NCI-H226 (cell line): Measurements from ENCODE around the gene MGAT5.

Source experiments
- DNase-seq: peaks from one replicate; pipeline ENCODE4 v3.0.0-alpha.2; 2015

The MGAT5 gene

GRCh38 chr2:134372141-134372540 lies 118.3 kb downstream of the MGAT5 start:
- DNase-seq, result peak; percentile 89

- DNase-seq, result peak; percentile 83
Measured at GRCh38 chr2:134372611-134373131, 118.8 kb downstream of the MGAT5 start.

- peak; percentile 79 for DNase-seq
Measured at GRCh38 chr2:134375935-134376334, 122.1 kb downstream of the MGAT5 start.

- DNase-seq, result peak; percentile 16
Measured at GRCh38 chr2:134377730-134378129, 123.9 kb downstream of the MGAT5 start.

GRCh38 chr2:134379293-134379692 lies 125.4 kb downstream of the MGAT5 start:
- DNase-seq, result no peak

- no peak for DNase-seq
Measured at GRCh38 chr2:134379722-134380121, 125.8 kb downstream of the MGAT5 start.

- no peak for DNase-seq
Measured at GRCh38 chr2:134381141-134381540, 127.3 kb downstream of the MGAT5 start.

- no peak for DNase-seq
Measured at GRCh38 chr2:134384131-134384530, 130.3 kb downstream of the MGAT5 start.

GRCh38 chr2:134385195-134385594 lies 131.3 kb downstream of the MGAT5 start:
- no peak for DNase-seq

GRCh38 chr2:134386310-134386709 lies 132.4 kb downstream of the MGAT5 start:
- DNase-seq, result no peak

GRCh38 chr2:134389381-134389780 lies 135.5 kb downstream of the MGAT5 start:
- no peak for DNase-seq

- peak; percentile 33 for DNase-seq
Measured at GRCh38 chr2:134391751-134392160, 137.9 kb downstream of the MGAT5 start.

- no peak for DNase-seq
Measured at GRCh38 chr2:134392442-134393074, 138.7 kb downstream of the MGAT5 start.

- no peak for DNase-seq
Measured at GRCh38 chr2:134393075-134393461, 139.2 kb downstream of the MGAT5 start.

GRCh38 chr2:134395779-134396178 lies 141.9 kb downstream of the MGAT5 start:
- no peak for DNase-seq

- no peak for DNase-seq
Measured at GRCh38 chr2:134396493-134396892, 142.6 kb downstream of the MGAT5 start.

- no peak for DNase-seq
Measured at GRCh38 chr2:134397146-134397896, 143.4 kb downstream of the MGAT5 start.

GRCh38 chr2:134398300-134398699 lies 144.4 kb downstream of the MGAT5 start:
- peak; percentile 87 for DNase-seq

GRCh38 chr2:134399096-134399495 lies 145.2 kb downstream of the MGAT5 start:
- peak; percentile 26 for DNase-seq

- DNase-seq, result no peak
Measured at GRCh38 chr2:134401081-134401497, 147.2 kb downstream of the MGAT5 start.

- no peak for DNase-seq
Measured at GRCh38 chr2:134401789-134402188, 147.9 kb downstream of the MGAT5 start.

- no peak for DNase-seq
Measured at GRCh38 chr2:134402410-134402809, 148.5 kb downstream of the MGAT5 start.

GRCh38 chr2:134405611-134406081 lies 151.8 kb downstream of the MGAT5 start:
- no peak for DNase-seq

- DNase-seq, result no peak
Measured at GRCh38 chr2:134406311-134406710, 152.4 kb downstream of the MGAT5 start.
